HepG2 (cell line): ENCODE measurements around the gene PRKAR2B. TPM values are rescaled to one million over a fixed set of nuclear protein-coding genes. Genes with fewer than 3 reads are reported as not detected.

Experiments used
- ATAC-seq: fragments of 200-7000 bp; cut with Tn5 transposase; 3 replicates; pipeline ENCODE4 v1.9.1; 2020; ENCODE audit warnings: mild to moderate bottlenecking, moderate library complexity
- BruUV-seq: library from RNA; stranded (reverse); fragments of 400-500 nt; replicated peaks from 2 replicates; lab custom pipeline; 2021; lab: Mats Ljungman, UMichigan
- CTCF ChIA-PET: fragments of 300-600 bp; formaldehyde crosslinking; extraction: SDS; loops from one replicate; lab custom pipeline; 2021; ENCODE audit warnings: low total read pairs, inconsistent platforms, low intra/inter-chr PET ratio; lab: Yijun Ruan, JAX
- POLR2A ChIA-PET: fragments of 350-600 bp; sonication (Branson Sonifier 250); formaldehyde crosslinking; loops from one replicate; lab custom pipeline; 2020; ENCODE audit warnings: antibody characterized with exemption, inconsistent platforms; lab: Yijun Ruan, JAX
- DNase-seq: peaks from one replicate; pipeline ENCODE4 v3.0.0-alpha.2; 2015; ENCODE audit warnings: low spot score
- FAIRE-seq: peaks from 3 replicates; lab custom pipeline; 2011; peaks lifted over from hg19 to GRCh38; lab: Jason Lieb, UNC
- H2AFZ ChIP-seq: one replicate; pipeline ENCODE4 v1.6.1; 2011; ENCODE audit warnings: low read length, inconsistent platforms
- H3K27ac ChIP-seq: fragments of 300-600 bp; 3 replicates; pipeline ENCODE4 v1.8.0; 2011; ENCODE audit warnings: mixed run types, mild to moderate bottlenecking, mixed read lengths, low read length, inconsistent platforms; ENCODE audit not compliant: insufficient read depth; ENCODE audit errors: extremely low read length
- H3K27me3 ChIP-seq, 2 experiments: fragments of 200-600 bp in 1 of 2; 2 replicates in 1 of 2; 3 replicates in 1 of 2; pipeline versions ENCODE4 v1.6.0 to v1.8.0; 2011; ENCODE audit warnings: low read length in 2 of 2, mild to moderate bottlenecking in 2 of 2, moderate library complexity in 2 of 2, inconsistent platforms in 1 of 2; ENCODE audit not compliant: insufficient read depth in 2 of 2, control insufficient read depth in 1 of 2
- H3K36me3 ChIP-seq, 2 experiments: fragments of 200-600 bp in 1 of 2; replicated peaks in 1 of 2; 2 replicates in 1 of 2; 3 replicates in 1 of 2; pipeline versions ENCODE4 v1.5.1 to v1.8.0; 2011; ENCODE audit warnings: low read length in 2 of 2, inconsistent platforms in 1 of 2; ENCODE audit not compliant: insufficient read depth in 2 of 2, control insufficient read depth in 1 of 2
- H3K4me1 ChIP-seq: 2 replicates; pipeline ENCODE4 v1.5.1; 2012; ENCODE audit warnings: low read length, inconsistent platforms; ENCODE audit not compliant: insufficient read depth
- H3K4me2 ChIP-seq: 2 replicates; pipeline ENCODE4 v1.6.0; 2011; ENCODE audit warnings: low read depth, low read length, inconsistent platforms
- H3K4me3 ChIP-seq, 3 experiments: fragments of 200-600 bp in 1 of 3; sonication (generic), shearing (Covaris generic) in 1 of 3; replicated peaks in 1 of 3; 2 replicates each; pipeline ENCODE4 v1.5.1; 2011 to 2016; ENCODE audit warnings: low read length in 3 of 3, inconsistent platforms in 2 of 3, low read depth in 2 of 3, mild to moderate bottlenecking in 2 of 3, control low read depth in 1 of 3, mixed read lengths in 1 of 3; ENCODE audit not compliant: insufficient read depth in 1 of 3
- H3K79me2 ChIP-seq: one replicate; pipeline ENCODE4 v1.6.1; 2011; ENCODE audit warnings: low read length, inconsistent platforms; ENCODE audit not compliant: insufficient read depth
- H3K9ac ChIP-seq: 2 replicates; pipeline ENCODE4 v1.6.0; 2011; ENCODE audit warnings: mild to moderate bottlenecking, low read depth, low read length, inconsistent platforms; ENCODE audit not compliant: insufficient read depth
- H3K9me3 ChIP-seq: 2 replicates; pipeline ENCODE4 v1.5.1; 2012; ENCODE audit warnings: mild to moderate bottlenecking, low read length
- H4K20me1 ChIP-seq: 2 replicates; pipeline ENCODE4 v1.6.0; 2011; ENCODE audit warnings: inconsistent platforms, mild to moderate bottlenecking, low read length, moderate library complexity; ENCODE audit not compliant: insufficient read depth
- ASH2L ChIP-seq: fragments of 300-600, 200-600 bp; sonication (generic); IDR thresholded peaks from 2 replicates; pipeline ENCODE4 v1.7.0; 2017; ENCODE audit warnings: low read depth, mild to moderate bottlenecking, moderate library complexity, mixed read lengths, low read length; ENCODE audit not compliant: insufficient read length
- IRF2 ChIP-seq: IDR thresholded peaks from 2 replicates; pipeline ENCODE4 v1.6.1; 2018; ENCODE audit warnings: missing genetic modification reagents, missing compliant biosample characterization
- RBM39 ChIP-seq: fragments of 200-400 bp; formaldehyde crosslinking; IDR thresholded peaks from one replicate; pipeline ENCODE4 v1.6.1; 2018; ENCODE audit warnings: antibody characterized with exemption, mild to moderate bottlenecking, low read depth, low read length; ENCODE audit not compliant: poor library complexity, severe bottlenecking
- RFXAP ChIP-seq: sonication (generic); formaldehyde crosslinking; IDR thresholded peaks from 2 replicates; pipeline ENCODE4 v1.4.0; 2020; ENCODE audit warnings: missing genetic modification reagents, borderline replicate concordance
- SMARCE1 ChIP-seq: fragments of 450-650 bp; IDR thresholded peaks from 2 replicates; pipeline ENCODE4 v1.6.1; 2017; ENCODE audit warnings: borderline replicate concordance
- ZMYM4 ChIP-seq: sonication (generic); formaldehyde crosslinking; IDR thresholded peaks from 2 replicates; pipeline ENCODE4 v1.8.1; 2023; ENCODE audit warnings: mild to moderate bottlenecking, missing genetic modification reagents
- in situ Hi-C: cut with HindIII; loops from 2 replicates; pipeline ENCODE4 v1.10.0; 2017; ENCODE audit warnings: low pct_unique_long_range_greater_than_20kb; ENCODE audit not compliant: extremely low pct_ligation_motif_present
- intact Hi-C: fragments of 100-400 bp; cut with micrococcal nuclease; formaldehyde crosslinking; loops from one replicate; pipeline ENCODE4 v1.10.0; 2022; ENCODE audit not compliant: unreplicated experiment
- polyA plus RNA-seq, 8 experiments: library from polyadenylated mRNA; depleted of rRNA in 3 of 8; stranded (reverse) in 7 of 8; unstranded in 1 of 8; fragments of >200 nt; fragmentation: Illumina TruSeq in 4 of 8; extraction: Trizol in 4 of 8; gene quantifications; 2 replicates each; pipeline versions ENCODE4 v1.2.1 to v1.2.3, GENCODE V29; 2011 to 2016; ENCODE audit warnings: low read depth in 4 of 8, missing spikeins in 1 of 8, mixed read lengths in 1 of 8; ENCODE audit not compliant: insufficient read depth in 1 of 8
- total RNA-seq, 5 experiments: library from RNA; depleted of rRNA; stranded (reverse); fragments of >200 nt; fragmentation: Illumina TruSeq; extraction: Trizol; gene quantifications; 2 replicates each; pipeline ENCODE4 v1.2.3, GENCODE V29; 2016; ENCODE audit warnings: low read depth in 1 of 5
- TF ChIP-seq, protein P1 (sequence below): sonication (generic); formaldehyde crosslinking; IDR thresholded peaks from 2 replicates; pipeline ENCODE4 v1.4.0; 2020; ENCODE audit warnings: mild to moderate bottlenecking, missing genetic modification reagents
- TF ChIP-seq, protein P2 (sequence below): sonication (generic); formaldehyde crosslinking; IDR thresholded peaks from 2 replicates; pipeline ENCODE4 v1.4.0; 2020; ENCODE audit warnings: missing genetic modification reagents

PRKAR2B gene
- total and polyA plus RNA-seq, 2 of the 13 experiments (the other 11 are each of a cell fraction or from before 2014, with no cell fraction given), result not detected

DNA sequence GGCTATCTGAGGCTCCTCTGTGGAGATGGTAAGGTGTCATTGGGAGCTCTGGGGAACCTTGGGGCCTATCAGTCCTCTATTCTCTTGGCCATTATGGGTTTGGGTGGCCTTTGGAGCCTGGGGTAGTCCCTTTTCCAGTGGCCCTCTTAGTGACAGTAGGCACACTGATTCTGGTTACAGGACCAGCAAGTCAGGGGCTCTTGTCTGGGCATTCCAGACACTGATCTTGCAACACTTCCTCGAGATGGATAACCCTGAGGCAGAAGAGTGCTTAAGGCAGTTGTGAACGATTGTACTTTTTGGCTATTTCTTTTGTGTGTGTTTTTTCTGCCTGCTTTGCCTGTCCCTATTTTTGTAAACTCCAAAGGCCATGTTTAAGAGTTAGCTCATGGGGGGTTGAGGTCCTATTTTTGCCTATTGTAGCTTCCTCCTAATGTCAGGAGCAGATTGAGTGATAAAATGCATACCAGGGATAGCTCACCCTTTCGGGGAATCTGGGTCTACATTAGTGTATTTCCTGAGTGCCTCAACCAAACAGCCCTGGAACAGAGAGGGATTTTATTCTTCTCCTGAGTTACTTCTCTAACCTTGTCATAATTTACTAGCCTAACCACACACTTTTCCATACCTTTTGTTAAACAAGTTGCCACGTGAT, 61.2 kb downstream of the PRKAR2B start (continued):
- TF ChIP-seq, protein P1, sequence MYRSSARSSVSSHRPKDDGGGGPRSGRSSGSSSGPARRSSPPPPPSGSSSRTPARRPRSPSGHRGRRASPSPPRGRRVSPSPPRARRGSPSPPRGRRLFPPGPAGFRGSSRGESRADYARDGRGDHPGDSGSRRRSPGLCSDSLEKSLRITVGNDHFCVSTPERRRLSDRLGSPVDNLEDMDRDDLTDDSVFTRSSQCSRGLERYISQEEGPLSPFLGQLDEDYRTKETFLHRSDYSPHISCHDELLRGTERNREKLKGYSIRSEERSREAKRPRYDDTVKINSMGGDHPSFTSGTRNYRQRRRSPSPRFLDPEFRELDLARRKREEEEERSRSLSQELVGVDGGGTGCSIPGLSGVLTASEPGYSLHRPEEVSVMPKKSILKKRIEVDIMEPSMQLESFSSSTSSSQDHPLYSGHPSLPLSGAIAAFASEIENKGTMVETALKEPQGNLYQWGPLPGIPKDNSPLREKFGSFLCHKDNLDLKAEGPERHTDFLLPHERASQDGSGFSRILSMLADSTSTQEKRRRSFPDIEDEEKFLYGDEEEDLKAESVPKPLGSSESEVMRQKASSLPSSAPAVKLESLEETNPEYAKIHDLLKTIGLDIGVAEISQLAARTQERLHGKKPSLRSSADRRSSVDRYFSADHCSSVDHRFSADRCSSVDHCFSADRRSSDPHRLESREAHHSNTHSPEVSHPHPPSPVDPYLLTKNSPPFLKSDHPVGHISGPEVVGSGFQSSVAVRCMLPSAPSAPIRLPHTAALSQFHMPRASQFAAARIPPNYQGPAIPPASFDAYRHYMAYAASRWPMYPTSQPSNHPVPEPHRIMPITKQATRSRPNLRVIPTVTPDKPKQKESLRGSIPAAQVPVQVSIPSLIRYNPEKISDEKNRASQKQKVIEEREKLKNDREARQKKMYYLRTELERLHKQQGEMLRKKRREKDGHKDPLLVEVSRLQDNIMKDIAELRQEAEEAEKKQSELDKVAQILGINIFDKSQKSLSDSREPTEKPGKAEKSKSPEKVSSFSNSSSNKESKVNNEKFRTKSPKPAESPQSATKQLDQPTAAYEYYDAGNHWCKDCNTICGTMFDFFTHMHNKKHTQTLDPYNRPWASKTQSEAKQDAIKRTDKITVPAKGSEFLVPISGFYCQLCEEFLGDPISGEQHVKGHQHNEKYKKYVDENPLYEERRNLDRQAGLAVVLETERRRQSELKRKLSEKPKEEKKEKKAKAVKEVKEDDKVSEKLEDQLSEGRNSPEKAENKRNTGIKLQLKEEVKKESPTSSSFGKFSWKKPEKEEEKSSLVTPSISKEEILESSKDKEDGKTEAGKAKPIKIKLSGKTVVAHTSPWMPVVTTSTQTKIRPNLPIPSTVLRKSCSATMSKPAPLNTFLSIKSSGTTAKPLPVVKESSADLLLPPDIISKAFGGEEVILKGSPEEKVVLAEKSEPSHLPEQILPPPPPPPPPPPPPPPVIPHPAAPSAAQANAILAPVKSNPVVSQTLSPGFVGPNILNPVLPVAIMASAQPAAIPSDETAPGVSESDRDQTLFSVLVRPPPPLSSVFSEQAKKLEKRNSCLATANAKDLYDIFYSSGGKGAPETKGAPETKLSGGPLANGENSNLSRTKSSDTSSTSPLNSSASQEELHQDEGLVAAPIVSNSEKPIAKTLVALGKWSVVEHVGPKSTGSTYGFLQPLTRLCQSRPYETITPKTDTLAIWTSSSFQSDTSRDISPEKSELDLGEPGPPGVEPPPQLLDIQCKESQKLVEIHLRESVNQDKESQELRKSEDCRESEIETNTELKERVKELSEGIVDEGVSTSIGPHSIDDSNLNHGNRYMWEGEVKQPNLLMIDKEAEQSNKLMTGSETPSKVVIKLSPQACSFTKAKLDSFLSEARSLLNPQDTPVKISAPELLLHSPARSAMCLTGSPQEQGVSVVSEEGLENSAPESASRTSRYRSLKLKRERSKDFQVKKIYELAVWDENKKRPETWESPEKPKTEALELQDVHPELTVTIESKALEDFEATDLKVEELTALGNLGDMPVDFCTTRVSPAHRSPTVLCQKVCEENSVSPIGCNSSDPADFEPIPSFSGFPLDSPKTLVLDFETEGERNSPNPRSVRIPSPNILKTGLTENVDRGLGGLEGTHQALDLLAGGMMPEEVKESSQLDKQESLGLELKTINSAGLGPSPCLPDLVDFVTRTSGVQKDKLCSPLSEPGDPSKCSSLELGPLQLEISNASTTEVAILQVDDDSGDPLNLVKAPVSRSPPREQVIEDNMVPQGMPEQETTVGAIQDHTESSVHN, result no peak
- TF ChIP-seq, all 625 proteins: peak for 0

DNA sequence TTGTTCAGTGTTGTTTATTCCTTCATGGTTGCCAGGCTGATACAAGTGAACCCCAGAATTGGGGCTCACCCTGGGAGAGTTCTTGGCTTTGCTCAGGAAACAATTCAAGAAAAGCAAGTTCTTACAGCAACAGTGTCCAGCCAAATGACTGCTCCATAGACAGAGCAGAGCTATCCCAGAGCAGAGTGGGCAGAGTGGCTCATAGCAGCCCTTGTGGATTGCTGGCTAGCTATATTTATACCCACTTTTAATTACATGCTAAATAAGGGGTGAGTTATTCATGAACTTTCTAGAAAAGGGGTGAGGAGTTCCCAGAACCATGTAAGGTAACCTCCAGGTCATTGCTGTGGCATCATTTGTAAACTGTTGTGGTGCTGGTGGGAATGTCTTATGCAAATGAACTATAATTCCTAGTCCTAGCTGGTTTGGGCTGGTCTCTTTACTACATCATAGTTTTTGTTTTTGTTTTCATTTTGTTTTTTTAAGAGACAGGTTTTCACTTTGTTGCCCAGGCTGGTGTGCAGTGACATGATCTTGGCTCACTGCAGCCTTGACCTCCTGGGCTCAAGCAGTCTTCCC, 64.4 kb downstream of the PRKAR2B start:
- intact Hi-C loops (no loop called here), in situ Hi-C loops (no loop called here)
- ATAC-seq (no peak), DNase-seq (no peak), FAIRE-seq (no peak)
- BruUV-seq, result no TSS peak
- H3K27ac ChIP-seq, result no peak overlapping the region
- H3K4me2 ChIP-seq, result no peak overlapping the region
- no peak for TF ChIP-seq RFXAP
- no peak for TF ChIP-seq ZMYM4
- no peak for TF ChIP-seq ASH2L
- TF ChIP-seq SMARCE1, result no peak
- no peak for TF ChIP-seq IRF2
- TF ChIP-seq, protein P2, sequence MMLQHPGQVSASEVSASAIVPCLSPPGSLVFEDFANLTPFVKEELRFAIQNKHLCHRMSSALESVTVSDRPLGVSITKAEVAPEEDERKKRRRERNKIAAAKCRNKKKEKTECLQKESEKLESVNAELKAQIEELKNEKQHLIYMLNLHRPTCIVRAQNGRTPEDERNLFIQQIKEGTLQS (CRISPR knock-in tag), result no peak
- no peak for TF ChIP-seq RBM39
- H3K9me3 ChIP-seq, result no peaks in the 10 kb centered on the region
- H3K36me3 ChIP-seq, result no peaks in the 10 kb centered on the region
- no peaks in the 10 kb centered on the region for H3K79me2 ChIP-seq
- no peak overlapping the region for H2AFZ ChIP-seq
- H4K20me1 ChIP-seq, result no peaks in the 10 kb centered on the region
- POLR2A ChIA-PET, result no interaction called here
- H3K4me1 ChIP-seq, result no peaks in the 10 kb centered on the region
- CTCF ChIA-PET, result no interaction called here
- H3K27me3 ChIP-seq, result no peaks in the 10 kb centered on the region; a peak in 1 of 5 replicates
- no peak overlapping the region for H3K9ac ChIP-seq
- H3K4me3 ChIP-seq, result no peak overlapping the region
